Mucosa of rectum (tissue), 2 donors: ENCODE results near the gene PBX4.

Experiments
- H3K27ac ChIP-seq, 2 donors: one replicate each; pipeline ENCODE4 v1.7.0; 2013; ENCODE audit warnings: inconsistent platforms in 2 of 2, low read depth in 2 of 2, low read length in 2 of 2
- H3K27me3 ChIP-seq, 2 donors: one replicate each; pipeline ENCODE4 v1.7.0; 2013; ENCODE audit warnings: low read length in 2 of 2; ENCODE audit not compliant: control insufficient read depth in 2 of 2, insufficient read depth in 2 of 2
- H3K36me3 ChIP-seq, 2 donors: one replicate each; pipeline ENCODE4 v1.7.0; 2013; ENCODE audit warnings: low read length in 2 of 2; ENCODE audit not compliant: control insufficient read depth in 2 of 2, insufficient read depth in 2 of 2
- H3K4me1 ChIP-seq, 2 donors: one replicate each; pipeline ENCODE4 v1.7.0; 2013; ENCODE audit warnings: low read length in 2 of 2, mild to moderate bottlenecking in 1 of 2; ENCODE audit not compliant: control insufficient read depth in 2 of 2, insufficient read depth in 2 of 2
- H3K4me3 ChIP-seq, 2 donors: one replicate each; pipeline ENCODE4 v1.7.0; 2013; ENCODE audit warnings: low read length in 2 of 2
- H3K9ac ChIP-seq, 2 donors: one replicate each; pipeline ENCODE4 v1.7.0; 2013; ENCODE audit warnings: low read length in 2 of 2, low read depth in 1 of 2, mild to moderate bottlenecking in 1 of 2
- H3K9me3 ChIP-seq, 2 donors: one replicate each; pipeline ENCODE4 v1.7.0; 2013; ENCODE audit warnings: low read length in 2 of 2; ENCODE audit not compliant: control insufficient read depth in 2 of 2
- donor health status: healthy.
- donor health status: Normal muscosa, but diverticular disease.

PBX4 gene

DNA sequence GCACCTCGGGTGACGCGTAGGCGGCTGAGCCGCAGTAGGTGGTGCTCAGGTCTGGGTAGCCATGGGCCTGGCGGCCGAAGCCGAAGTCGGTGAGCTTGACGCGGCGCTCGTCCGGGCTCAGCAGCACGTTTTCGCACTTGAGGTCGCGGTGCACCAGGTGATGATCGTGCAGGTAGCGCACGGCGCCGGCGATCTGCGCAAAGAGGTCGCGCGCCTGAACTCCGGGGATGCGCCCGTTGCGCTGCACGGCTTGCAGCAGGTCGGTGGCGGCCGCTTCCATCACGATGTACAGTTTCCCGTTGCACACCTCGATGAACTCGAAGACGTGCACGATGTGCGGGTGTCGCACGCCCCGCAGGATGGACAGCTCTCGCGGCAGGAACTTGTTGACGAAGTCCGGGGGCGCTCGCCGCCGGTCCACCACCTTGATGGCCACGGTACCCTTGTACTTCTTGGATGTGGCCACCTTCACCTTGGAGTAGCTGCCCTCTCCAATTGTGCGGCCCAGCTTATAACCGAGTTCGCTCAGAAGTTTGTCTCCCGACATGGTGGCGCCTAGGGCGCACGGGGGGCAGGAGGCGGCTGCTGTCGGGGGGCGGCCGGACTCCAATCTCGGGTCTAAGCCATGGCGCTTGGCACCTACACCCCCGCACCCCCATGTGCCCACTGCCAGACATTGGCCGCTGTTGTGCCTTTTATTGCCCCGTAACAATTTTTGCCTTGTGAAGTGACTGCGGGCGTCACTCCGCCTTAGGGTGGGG, 103.4 kb downstream of the PBX4 start, which contains the start of gene TSSK6:
TSS of gene TSSK6 (minus strand) at position 668 of the 761 bp plus-strand sequence. CDS start at position 547, 121 bp downstream.
- Histone ChIP-seq H3K36me3 (peaks cover 0 to 6% of the 10 kb centered on the region in 2 donors), H3K4me3 (peak within 1 kb of the TSS; percentile 76 to 98), H3K27me3 (no peaks in the 10 kb centered on the region), H3K9ac (peak within 1 kb of the TSS; percentile 87 to 95), H3K9me3 (no peaks in the 10 kb centered on the region), H3K4me1 (peaks cover 7 to 14% of the 10 kb centered on the region in 2 donors), H3K27ac (peak within 1 kb of the TSS; percentile 84)

- H3K9ac ChIP-seq: no peak overlapping the region
- H3K27me3 ChIP-seq: no peaks in the 10 kb centered on the region
These were observed 104.3 kb downstream of the PBX4 start for GRCh38 chr19:19514215-19514657.

DNA sequence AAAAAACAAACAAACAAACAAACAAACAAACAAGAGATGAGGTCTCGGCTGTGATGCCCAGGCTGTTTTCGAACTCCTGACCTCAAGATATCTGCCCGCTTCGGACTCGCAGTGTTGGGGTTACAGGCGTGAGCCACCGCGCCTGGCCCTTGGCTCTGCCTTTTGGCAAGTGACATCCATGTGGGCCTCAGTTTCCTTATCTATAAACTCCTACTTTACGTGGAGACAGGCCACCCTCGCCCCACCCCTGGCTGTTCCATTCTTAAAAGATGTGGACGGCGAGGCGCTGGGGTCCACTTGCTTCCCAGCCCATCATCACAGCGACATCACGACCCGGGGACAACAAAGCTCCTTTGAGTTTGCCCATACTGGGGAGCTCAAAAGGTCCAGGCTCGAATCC, 104.8 kb downstream of the PBX4 start:
- no peaks in the 10 kb centered on the region for H3K27me3 ChIP-seq
- peaks cover 7 to 14% of the 10 kb centered on the region in 2 donors for H3K4me1 ChIP-seq
- H3K9me3 ChIP-seq: no peaks in the 10 kb centered on the region
- peak overlapping the region in 1 of 2 donors; percentile 15 for H3K4me3 ChIP-seq
- no peak overlapping the region for H3K27ac ChIP-seq
- H3K36me3 ChIP-seq: no peaks in the 10 kb centered on the region
- H3K9ac ChIP-seq: no peak overlapping the region

More at GRCh38 chr19:19514215-19514657, 104.3 kb downstream of the PBX4 start:
- Histone ChIP-seq H3K9me3 (no peaks in the 10 kb centered on the region), H3K4me3 (peak overlapping the region in 1 of 2 donors; percentile 15), H3K4me1 (peaks cover 7 to 14% of the 10 kb centered on the region in 2 donors), H3K27ac (no peak overlapping the region), H3K36me3 (peaks cover 0 to under 1% of the 10 kb centered on the region in 2 donors)
